GM18867 (cell line): ENCODE measurements around the gene PCSK4.

ENCODE experiments used
- ATAC-seq: cut with Tn5 transposase; IDR thresholded peaks from one replicate; pipeline ENCODE4 v1.9.1; 2021; ENCODE audit warnings: mild to moderate bottlenecking, moderate library complexity; ENCODE audit not compliant: unreplicated experiment

The PCSK4 gene

DNA sequence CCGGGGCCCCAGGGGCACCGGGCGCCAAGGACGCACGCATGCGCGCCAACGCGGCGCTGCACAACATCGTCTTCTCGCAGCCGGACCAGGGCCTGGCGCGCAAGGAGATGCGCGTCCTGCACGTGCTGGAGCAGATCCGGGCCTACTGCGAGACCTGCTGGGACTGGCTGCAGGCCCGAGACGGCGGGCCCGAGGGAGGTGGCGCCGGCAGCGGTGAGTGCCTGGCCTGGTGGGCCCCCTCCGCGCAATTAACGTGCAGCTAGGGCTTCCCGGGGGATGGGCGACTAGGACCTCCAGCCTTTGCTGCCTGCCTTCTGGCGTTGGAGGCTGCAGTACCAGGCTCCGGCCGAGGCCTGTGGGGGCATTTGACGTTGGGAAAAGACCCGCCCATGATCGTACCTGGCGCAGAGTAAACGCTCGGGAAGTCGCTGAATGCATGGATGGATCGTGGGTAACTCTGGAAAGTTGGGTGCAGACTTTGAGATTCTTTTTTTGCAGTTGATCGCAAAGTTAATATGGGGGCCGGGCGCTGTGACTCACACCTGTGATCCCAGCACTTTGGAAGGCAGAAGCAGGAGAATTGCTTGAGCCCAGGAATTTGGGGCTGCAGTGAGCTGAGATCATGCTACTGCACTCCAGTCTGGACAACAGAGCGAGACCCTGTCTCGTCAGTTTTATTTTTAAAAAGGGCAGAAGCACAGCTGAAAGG is 33.0 kb downstream of the PCSK4 start:
- ATAC-seq: no peak

DNA sequence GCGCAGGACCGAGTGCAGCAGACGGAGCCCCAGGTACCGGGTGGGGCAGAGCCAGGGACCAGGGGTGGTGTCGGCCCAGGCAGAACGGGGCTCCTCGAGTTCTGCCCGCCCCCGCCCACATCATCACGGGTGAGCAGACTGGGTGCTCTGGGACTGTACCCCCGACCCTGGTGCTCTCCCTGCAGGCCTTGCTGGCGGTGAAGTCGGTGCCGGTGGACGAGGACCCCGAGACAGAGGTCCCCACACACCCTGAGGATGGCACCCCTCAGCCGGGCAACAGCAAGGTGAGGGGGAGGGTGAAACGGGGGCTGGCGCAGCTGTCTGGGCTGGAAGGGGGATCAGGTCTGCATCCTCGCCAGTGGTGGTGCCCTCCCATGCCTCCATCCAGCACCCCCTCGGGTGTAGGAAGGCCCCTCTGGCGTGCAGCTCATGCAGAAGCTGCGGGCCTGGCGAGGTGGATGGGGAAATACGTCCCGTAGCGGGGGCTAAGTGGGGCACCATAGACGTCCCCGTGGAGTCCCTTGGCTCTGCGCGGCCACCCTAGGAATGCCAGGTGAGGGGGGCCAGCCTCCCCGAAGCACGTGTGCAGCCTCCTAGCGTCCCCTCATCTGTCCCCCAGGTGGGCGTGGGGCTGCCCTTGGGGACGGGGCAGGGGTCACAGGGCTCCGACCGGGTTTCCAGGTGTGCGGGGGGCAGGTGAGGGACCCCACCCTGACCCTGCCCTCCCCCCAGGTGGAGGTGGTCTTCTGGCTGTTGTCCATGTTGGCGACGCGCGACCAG is 33.8 kb downstream of the PCSK4 start:
- no peak for ATAC-seq

DNA sequence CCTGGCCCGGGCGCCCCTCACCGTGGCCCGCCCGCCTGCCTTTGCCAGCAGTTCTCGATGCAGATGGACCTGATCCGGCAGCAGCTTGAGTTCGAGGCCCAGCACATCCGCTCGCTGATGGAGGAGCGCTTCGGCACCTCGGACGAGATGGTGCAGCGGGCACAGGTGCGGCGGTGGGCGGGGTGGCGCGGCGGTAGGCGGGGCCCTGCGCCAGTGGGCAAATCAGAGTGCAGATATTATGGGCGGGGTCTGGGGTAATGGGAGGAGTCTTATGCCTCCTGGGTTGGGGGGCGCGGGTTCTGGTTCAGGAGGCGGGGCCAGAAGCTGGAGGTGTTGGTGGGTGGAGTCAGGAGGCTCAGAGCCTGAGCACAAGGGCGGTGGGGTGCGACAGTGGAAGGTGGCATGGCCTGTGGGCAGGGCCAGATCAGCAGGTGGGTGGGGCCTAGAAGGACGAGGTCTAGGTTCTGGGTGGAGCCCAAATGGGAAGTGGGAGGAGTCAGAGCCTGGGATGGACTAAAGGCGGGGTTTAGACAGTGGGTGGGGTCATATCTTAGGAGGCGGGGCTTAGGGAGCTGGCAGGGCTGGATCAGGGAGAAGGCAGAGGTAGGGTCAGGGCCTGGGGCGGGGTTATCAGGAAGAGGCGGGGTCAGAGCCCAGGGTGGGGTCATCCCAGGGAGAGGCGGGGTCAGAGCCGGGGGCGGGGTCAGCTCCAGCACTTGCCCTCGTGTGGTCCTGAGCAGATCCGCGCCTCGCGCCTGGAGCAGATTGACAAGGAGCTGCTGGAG is 34.6 kb downstream of the PCSK4 start:
- no peak for ATAC-seq

DNA sequence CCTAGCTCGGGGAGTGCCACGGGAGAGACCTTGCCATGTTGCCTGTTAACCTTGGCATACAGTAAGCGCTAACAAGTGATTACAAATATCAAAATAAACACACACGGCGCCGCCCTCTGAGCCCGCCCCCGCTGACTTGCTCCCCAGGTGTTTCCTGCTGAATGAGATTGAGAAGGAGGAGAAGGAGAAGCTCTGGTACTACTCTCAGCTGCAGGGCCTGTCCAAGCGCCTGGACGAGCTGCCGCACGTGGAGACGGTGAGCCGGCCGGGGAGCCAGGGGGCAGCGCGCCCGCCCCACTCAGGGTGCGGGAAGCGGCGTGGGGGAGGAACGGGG is 35.2 kb downstream of the PCSK4 start:
- no peak for ATAC-seq

DNA sequence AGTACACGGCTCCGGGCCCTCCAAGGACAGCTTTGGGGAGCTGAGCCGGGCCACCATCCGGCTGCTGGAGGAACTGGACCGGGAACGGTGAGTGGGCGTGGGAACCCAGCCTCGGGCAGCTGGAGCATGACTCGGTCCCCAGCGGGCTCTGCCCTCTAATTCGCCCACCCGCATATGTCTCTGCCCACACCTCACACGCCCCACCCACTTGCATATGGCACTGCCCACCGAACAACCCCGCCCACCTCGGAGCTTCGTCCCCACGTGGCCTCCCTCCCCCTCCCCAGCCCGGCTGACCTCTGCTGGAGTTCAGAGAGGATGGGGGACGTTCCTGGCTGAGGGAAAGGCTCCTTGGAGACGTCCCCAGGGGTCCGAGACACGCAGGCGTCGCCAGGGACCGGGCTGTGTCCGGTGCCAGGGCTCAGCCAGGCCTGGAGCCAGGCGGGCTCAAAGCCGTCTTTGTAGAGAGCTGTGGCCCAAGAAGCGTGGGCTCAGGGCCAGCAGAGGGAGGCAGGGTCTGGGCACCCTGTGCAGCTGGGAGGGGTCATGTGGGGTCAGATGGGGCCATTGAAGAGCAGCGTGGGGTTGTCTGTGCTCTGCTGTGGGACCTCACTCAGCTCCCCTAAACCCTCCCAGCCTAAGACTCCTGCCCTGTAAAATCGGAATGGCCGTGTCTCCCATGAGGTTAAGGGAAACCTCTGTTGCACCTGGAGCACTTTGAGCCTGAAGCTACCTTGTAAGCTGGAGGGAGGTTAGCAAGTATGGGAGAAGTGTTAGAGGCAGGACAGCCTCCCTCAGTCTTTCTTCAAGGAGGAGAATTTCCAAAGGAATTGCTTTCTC is 36.4 kb downstream of the PCSK4 start:
- no peak for ATAC-seq

DNA sequence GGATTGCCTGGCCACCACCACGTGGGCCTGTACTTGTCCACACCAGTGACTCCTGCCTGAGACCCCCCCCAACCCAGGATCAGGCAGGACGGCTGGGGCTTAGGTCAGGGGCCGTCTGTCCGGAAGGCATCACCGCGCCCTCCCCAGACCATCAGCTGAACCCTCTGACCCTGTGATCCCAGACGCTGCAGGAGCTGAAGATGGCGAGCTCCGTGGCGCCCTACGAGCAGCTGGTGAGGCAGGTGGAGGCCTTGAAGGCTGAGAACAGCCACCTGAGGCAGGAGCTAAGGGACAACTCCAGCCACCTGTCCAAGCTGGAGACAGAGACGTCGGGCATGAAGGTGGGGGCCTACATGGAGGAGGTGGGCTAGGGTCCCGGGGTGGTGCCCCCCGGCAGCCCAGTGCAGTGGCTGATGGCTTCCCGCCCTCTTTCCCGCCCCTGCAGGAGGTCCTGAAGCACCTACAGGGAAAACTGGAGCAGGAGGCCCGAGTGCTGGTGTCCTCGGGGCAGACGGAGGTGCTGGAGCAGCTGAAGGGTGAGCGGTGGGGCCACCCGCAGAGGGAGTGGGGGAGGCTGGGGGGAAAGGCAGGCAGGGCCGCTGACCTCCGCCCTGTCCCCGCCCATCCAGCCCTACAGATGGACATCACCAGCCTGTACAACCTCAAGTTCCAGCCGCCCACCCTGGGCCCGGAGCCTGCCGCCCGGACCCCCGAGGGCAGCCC is 37.2 kb downstream of the PCSK4 start:
- ATAC-seq: no peak

DNA sequence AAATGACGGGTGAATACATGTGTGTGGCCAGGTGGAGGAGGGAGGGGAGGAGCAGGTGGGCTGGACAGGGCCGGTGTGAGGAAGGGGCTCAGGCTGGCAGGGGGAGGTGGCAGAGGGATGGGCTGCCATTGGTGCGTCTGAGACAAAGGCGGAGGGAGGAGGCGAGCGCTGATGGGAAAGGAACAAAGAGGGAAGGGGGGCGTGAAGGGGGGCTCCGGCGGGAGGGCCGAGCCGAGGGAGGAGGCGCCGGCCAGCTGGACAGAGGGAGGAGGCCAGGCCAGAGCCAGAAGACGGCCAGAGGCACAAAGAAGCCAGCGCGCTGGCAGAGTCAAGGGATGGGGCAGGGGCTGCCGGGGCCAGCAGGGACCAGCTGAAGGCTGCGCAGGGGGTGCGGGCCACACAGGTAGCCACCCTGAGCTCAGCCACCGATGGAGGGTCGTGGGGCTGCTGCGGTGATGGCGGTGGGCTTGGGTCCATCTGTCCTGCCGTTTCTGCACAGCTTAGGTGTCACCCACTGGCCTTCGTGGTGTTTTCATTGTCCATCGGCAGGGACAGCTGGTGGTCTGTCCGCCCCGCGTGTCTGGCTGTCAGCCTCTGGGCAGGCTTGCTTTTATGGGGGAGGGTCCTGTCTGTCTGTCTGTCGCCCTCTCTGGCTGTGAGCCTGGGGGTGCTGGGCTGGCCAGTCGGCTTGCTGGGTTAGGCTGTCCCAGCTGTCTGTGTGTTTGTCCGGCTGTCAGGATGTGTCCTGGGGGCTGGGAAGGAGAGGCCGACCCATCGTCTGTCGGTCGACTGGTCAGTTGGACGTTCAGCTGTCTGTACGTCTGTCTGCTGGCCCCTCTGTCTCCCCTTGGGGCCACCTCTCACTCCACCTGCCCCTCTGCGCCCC is 38.0 kb downstream of the PCSK4 start:
- no peak for ATAC-seq

DNA sequence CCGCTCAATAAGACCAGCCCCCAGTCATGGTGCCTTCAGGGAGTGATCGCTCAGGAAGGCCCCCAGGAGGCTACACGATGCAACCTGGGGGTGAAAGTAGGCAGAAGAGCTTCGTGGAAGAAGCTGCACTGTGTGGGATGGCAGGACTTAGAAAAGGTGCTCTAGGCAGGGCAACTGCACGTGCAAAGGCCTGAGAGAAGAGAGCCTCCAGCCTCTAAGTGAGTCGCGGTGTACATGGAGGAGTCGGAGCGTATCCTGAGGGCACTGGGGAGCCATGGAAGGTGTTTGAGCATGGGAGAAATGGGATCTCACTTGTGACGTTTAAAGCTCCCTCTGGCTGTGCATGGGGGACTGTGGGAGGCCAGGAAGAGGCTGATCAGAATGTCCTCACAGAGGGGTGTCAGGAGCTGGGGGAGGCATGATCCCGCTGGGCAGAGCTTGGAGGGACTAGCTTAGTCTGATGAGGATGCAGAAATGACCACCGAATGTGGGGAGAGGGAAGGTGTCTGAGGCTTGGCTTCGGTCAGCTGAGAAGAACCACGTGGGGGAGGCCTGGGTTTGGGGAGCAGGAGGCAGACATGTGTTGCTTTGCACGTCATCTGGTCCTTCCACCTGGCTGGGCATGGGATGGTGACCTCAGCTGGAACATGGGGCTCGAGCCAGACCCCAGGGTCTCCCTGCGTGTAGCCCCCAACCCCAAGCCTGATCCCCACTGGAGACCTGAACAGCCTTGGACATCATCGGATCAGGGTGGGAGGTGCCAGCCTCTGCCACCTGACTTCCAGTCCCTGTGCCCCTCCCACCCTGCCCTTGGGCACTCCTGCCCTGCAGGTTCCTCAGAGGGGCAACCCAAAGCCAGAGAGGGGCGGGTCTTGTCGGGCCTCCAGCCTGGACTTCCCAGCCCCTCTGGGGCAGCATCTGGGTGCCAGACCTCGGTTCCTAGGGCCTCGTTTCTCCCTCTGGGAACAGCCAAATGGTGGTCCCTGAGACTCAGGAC is 39.1 kb downstream of the PCSK4 start:
- ATAC-seq: no peak

DNA sequence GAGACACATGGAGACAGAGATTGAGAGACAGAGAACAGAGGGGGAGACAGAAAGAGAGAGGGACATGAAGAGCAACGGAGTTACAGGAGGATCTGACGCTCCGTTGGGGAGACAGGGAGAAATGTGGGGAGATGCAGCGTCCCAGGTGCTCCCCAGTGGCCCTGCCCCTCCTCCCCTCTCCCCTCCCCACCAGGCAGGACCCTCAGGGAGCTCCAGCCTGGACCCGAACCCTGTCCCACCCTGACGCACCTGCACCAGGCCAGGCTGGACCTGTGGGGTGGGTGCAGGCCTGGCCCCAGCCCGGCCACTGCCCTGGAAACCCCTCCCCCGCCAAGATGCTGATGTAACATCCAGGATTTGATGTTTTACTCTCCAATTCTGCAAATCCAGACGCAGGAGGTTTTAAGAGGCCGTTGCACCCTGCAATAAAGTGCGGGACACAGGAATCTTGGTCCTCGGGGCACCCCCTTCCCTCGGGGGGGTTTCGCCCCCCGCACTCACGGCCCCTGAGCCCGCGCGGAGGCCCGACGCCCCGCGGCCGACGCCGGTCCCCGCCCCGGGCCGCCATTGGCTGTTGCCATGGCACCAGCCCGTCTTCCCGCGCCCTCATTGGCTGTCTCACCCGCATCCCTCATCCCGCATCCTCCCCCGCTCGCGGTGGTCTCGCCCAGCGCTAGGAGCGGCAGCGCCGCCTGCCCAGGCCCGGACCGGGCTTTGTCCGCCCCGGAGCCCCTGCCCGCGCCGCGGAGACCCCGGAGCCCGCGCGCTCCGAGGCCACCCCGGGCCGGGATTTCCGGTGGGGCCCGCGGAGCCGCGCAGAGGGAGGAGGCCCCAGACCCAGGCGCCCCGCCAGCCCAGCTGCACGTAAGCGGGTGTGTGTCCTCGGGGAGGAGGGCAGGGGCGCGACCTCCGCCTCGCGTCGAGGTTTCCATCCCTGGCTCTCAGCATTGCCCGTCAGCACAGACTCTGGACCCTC is 40.4 kb downstream of the PCSK4 start, which contains the start of gene APC2:
Gene APC2, plus strand, starts transcription at position 655 of the 976 bp plus-strand sequence. CDS start 2,881 bp downstream, outside the sequence.
- ATAC-seq: no peak

DNA sequence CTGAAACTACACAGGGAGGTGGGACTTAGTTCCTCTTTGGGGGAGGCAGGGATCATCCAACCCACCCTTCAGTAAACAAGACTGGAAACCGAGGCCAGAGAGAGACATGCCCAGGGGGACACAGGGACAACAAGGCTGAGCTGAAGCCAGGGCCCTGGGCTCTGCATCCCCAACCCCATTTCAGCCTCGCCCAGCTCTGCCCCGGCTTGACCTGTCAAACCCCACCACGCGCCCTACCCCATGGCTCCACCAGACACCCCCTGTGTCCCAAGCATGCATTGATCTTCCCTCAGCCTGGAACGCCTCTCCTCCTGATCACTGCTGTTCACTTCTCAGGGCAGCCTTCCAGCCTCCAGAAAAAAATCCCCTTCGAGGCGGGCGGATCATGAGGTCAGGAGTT is 42.2 kb downstream of the PCSK4 start:
- ATAC-seq: no peak

DNA sequence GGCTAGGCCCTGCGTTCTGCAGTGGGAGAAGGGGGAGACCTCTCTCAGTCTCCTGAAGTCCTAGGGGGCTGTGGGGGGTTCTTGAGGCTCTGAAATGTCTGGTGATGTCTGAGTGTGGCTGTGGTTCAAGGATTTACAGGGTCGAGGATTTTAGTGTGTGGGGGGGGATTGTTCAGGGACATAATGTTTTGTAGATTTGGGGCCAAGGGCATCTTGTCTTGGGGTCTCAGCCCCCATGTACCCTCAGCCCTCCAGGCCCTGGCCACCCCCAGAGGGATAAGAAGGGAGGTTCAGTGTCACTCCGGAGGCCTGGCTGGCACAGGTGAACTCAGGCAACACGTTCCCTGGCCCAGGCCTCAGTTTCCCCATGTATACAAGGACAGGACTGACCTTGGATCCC is 42.6 kb downstream of the PCSK4 start:
- no peak for ATAC-seq

DNA sequence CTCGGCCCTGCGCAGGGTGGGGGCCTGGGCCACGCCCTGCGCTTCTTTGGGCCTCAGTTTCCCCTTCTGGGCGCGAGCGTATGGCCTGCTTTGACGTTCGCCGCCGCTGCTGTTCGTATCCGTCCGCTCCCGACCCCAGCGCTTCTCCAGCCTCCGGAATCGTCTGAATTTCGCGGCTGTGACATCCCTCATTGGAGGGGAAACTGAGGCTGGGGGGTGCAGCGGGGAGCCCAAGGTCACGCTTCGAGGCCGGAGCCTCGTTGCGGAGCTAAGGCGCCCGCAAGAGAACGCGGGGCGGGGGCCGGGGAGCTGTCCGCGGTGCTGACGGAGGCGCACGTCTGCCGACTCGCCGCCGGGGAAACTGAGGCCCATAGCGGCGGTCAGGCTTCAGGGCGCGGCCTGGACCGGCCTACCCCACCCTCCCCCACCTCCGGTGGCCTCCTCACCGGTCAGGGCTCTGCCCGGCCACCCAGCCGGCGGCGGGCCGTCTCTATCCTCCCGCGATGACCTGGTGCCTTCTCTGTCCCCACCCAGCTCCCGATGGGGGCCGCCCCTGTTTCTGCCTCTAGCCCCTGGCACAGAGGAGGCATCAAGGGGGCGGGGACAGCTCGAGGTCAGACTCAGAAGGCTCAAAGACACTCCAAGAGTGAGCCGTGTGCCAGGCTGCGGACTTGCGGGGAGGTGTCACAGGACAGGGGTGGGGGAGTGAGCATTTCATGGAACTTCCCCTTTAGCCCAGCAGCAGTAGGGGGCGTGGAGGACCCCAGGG is 43.3 kb downstream of the PCSK4 start:
- ATAC-seq: no peak

DNA sequence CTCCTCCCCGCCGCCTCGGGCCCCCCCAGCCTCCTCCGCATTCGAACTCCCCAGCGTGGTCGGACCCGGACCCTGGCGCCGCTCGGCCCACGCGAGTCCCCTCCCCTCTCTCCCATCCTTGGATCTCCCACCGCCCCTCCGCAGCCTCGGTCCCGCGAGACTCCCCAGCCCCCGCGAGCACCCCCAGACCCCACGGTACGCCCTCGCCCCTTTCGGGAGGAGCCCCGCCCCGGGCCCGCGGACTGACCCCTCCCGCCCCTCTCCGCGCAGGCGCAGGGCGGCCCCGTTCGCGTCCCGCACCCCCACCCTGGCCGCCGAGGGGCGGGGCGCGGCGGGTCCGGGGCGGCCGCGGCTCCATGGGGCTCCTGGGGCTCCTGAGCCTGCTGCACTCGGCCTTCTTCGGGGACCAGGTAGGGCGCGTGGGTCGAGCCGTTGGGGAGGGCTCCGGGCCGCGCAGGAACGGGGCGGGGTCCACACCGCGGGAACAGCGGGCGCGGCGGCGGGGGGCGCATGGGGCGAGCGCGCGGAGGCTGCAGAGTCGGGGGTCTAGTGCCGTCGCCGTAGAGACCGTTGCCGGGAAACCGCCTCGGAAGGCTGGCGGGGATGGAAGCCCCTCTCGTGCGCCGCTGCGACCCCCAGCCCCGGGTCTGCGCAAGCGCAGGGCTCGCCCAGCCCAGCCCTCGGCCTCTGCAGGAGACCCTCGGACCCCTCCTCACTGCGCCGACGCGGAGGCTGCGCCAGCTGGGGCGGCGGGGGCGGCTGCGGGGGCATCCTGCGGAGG is 44.0 kb downstream of the PCSK4 start:
- no peak for ATAC-seq

DNA sequence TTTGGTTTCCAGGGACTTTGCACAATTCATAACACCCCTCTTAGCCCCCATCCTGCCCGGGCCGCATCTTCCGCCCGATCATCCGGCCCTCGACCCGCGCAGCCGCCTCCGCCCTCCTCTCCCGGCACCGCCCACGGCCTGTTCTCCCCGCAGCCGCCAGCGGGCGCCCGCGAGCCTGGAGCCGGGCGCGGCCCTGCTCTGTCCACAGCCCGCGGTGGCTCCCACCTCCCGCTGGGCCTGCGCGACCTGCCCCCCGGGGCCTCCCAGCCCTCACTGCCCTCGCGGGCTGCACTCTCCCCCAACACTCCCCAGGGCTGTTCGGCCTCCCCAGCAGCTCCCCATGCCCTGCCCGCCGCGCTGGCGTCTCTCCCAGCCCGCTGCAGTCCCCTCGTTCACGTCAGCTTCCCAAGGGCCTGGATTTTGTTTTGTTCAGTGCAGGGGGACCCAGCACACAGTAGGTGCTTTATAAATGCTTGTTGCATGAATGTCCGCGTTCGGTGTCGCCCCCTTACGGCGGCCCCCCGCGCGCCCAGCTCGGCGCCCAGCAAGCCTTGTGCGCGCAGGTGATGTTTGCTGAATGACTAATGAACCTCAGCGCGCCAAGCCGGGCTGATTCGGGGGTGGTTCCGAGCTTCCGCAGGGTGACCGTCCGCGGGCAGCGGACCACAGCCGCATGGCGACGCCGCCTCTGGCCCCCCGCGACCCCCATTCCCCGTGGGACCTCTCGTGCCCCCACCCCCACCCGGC is 44.8 kb downstream of the PCSK4 start:
- peak; percentile 72 for ATAC-seq
